Endodermal cell (in vitro differentiated cells): ENCODE measurements around the gene GNB2. TPM values are rescaled to one million over a fixed set of nuclear protein-coding genes. Genes with fewer than 3 reads are reported as not detected.
"Not testable (repeated sequence)": the region's sequence is repeated elsewhere in the genome, so short reads cannot be mapped to it uniquely, and the experiment has no call there.

ENCODE experiments used
- DNase-seq: peaks from one replicate; pipeline ENCODE4 v3.0.0-alpha.2; 2017
- H3K27ac ChIP-seq: 2 replicates; pipeline ENCODE4 v1.5.1; 2013; ENCODE audit warnings: mild to moderate bottlenecking, low read depth, low read length, moderate library complexity
- H3K27me3 ChIP-seq: 2 replicates; pipeline ENCODE4 v1.6.1; 2013; ENCODE audit warnings: mild to moderate bottlenecking, low read length, moderate library complexity; ENCODE audit not compliant: insufficient read depth, control insufficient read depth, poor library complexity, severe bottlenecking
- H3K36me3 ChIP-seq: 2 replicates; pipeline ENCODE4 v1.7.0; 2013; ENCODE audit warnings: mild to moderate bottlenecking, low read length, moderate library complexity; ENCODE audit not compliant: control insufficient read depth, insufficient read depth
- H3K4me1 ChIP-seq: one replicate; pipeline ENCODE4 v1.7.0; 2013; ENCODE audit warnings: low read length; ENCODE audit not compliant: control insufficient read depth, insufficient read depth
- H3K4me3 ChIP-seq: 2 replicates; pipeline ENCODE4 v1.5.1; 2013; ENCODE audit warnings: mild to moderate bottlenecking, low read length, moderate library complexity
- H3K9ac ChIP-seq: 2 replicates; pipeline ENCODE4 v1.6.1; 2013; ENCODE audit warnings: mild to moderate bottlenecking, low read length, moderate library complexity; ENCODE audit not compliant: poor library complexity, severe bottlenecking; ENCODE audit errors: extremely low read depth
- H3K9me3 ChIP-seq: 2 replicates; pipeline ENCODE4 v1.6.1; 2013; ENCODE audit warnings: mild to moderate bottlenecking, low read length, moderate library complexity; ENCODE audit not compliant: control insufficient read depth
- H3K27ac Mint-ChIP-seq: 2 replicates; pipeline ENCODE4 v1.8.0; 2020; ENCODE audit warnings: mixed read lengths
- H3K27me3 Mint-ChIP-seq: 2 replicates; pipeline ENCODE4 v1.8.0; 2021; ENCODE audit warnings: mild to moderate bottlenecking, mixed read lengths; ENCODE audit not compliant: insufficient read depth
- H3K36me3 Mint-ChIP-seq: 2 replicates; pipeline ENCODE4 v1.8.0; 2020; ENCODE audit warnings: low read depth, mixed read lengths
- H3K4me1 Mint-ChIP-seq: 2 replicates; pipeline ENCODE4 v1.8.0; 2020; ENCODE audit warnings: mixed read lengths
- H3K4me3 Mint-ChIP-seq: 2 replicates; pipeline ENCODE4 v1.8.0; 2020; ENCODE audit warnings: mild to moderate bottlenecking, moderate library complexity, mixed read lengths
- H3K9me3 Mint-ChIP-seq: 2 replicates; pipeline ENCODE4 v1.8.0; 2020; ENCODE audit warnings: mild to moderate bottlenecking, mixed read lengths
- CTCF ChIP-seq: fragments of 200-600 bp; sonication (generic); conservative IDR thresholded peaks from 2 replicates; pipeline ENCODE4 v1.5.0; 2021; ENCODE audit warnings: antibody characterized with exemption, mild to moderate bottlenecking
- WGBS, 2 experiments: methylation state at CpG; one replicate each; pipeline versions ENCODE4 v1.1.5 to v1.1.7; 2013; ENCODE audit warnings: missing lambda C conversion rate in 2 of 2, mixed read lengths in 1 of 2; ENCODE audit not compliant: insufficient coverage in 1 of 2, insufficient read length in 1 of 2; 5-methylcytosine and 5-hydroxymethylcytosine counted together
- total RNA-seq, 2 donors: library from RNA; stranded (reverse); fragmentation: NEBNext Ultra II Directional in 1 of 2; extraction: Animal tissue kit (Norgen Biotek cat#: 25700) in 1 of 2; gene quantifications; 2 replicates in 1 of 2; 3 replicates in 1 of 2; pipeline ENCODE4 v1.2.1, GENCODE V29; 2021

GNB2 gene
- total RNA-seq, 2 donors from 2014 or later = 197 to 230 TPM

GRCh38 chr7:100722480-100723212 lies 49.1 kb downstream of the GNB2 start:
- Histone ChIP-seq H3K9ac (no peak overlapping the region), H3K27me3 (peaks cover 48% of the 10 kb centered on the region), H3K27ac (no peak overlapping the region), H3K9me3 (peaks cover 10% of the 10 kb centered on the region), H3K4me1 (no peaks in the 10 kb centered on the region), H3K36me3 (no peaks in the 10 kb centered on the region), H3K4me3 (no peak overlapping the region)
- H3K4me3 Mint-ChIP-seq = no peak overlapping the region
- H3K4me1 Mint-ChIP-seq = peaks cover 5% of the 10 kb centered on the region
- DNase-seq = no peak
- TF ChIP-seq CTCF = no peak
- no peak overlapping the region for H3K27ac Mint-ChIP-seq
- H3K36me3 Mint-ChIP-seq = peaks cover 5% of the 10 kb centered on the region
- H3K9me3 Mint-ChIP-seq = peaks cover 24% of the 10 kb centered on the region
- H3K27me3 Mint-ChIP-seq = peaks cover 73% of the 10 kb centered on the region
- WGBS, 2 experiments = 85 to 88% methylated on average over 5 to 17 of the region's 17 CpGs

DNA sequence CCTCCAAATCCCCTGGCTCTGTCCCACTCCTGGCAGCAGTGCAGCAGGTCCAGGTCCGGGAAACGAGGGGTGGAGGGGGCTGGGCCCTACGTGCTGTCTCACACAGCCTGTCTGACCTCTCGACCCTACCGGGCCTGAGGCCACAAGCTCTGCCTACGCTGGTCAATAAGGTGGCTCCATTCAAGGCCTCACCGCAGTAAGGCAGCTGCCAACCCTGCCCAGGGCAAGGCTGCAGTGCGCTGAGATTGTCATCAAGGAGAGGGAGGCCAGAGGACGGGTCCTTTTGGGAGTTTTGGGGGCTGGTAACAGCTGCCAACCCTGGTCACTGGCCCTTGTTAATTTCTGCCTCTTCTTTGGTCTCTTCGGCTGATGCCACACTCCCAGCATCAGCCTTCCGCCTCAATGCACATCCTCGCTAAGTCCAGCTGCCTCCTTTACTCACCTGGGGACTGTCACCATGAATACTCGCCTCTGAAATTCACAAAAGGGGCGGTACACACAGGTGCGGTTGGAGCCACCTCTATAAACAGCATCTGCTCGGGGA lies 50.3 kb downstream of the GNB2 start:
- no peak for DNase-seq
- Mint-ChIP-seq H3K27me3 (peaks cover 65% of the 10 kb centered on the region), H3K4me3 (no peak overlapping the region), H3K9me3 (peaks cover 13% of the 10 kb centered on the region), H3K36me3 (no peaks in the 10 kb centered on the region), H3K4me1 (peaks cover 5% of the 10 kb centered on the region), H3K27ac (no peak overlapping the region)
- H3K4me3 ChIP-seq = no peak overlapping the region
- H3K27ac ChIP-seq = no peak overlapping the region
- WGBS, 2 experiments = 81 to 87% methylated on average over 9 to 16 of the region's 16 CpGs
- peaks cover 48% of the 10 kb centered on the region for H3K27me3 ChIP-seq
- no peaks in the 10 kb centered on the region for H3K4me1 ChIP-seq
- no peak for TF ChIP-seq CTCF
- no peak overlapping the region for H3K9ac ChIP-seq
- no peaks in the 10 kb centered on the region for H3K36me3 ChIP-seq
- peaks cover 4% of the 10 kb centered on the region for H3K9me3 ChIP-seq

DNA sequence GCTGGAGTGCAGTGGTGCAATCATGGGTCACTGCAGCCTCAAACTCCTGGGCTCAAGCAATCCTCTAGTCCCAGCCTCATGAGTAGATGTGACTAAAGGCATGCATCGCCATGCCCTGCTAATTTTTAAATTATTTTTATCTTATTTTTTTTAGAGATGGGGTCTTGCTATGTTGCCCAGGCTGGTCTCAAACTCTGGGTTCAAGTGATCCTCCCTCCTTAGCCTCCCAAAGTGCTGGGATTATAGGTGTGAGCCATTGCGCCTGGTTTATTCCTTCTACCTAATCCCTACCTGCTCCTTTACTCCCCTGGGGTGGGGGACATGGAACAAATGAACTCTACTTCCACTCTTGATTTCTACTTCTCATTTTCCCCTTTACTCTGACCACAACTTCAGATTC lies 50.8 kb downstream of the GNB2 start:
- H3K4me3 Mint-ChIP-seq, H3K27ac ChIP-seq, H3K4me1 ChIP-seq, DNase-seq, H3K27ac Mint-ChIP-seq, H3K36me3 Mint-ChIP-seq, H3K4me1 Mint-ChIP-seq, H3K4me3 ChIP-seq, H3K9me3 Mint-ChIP-seq, H3K36me3 ChIP-seq, H3K9ac ChIP-seq, H3K9me3 ChIP-seq: not testable (repeated sequence)
- peaks cover 60% of the 10 kb centered on the region for H3K27me3 Mint-ChIP-seq
- 86 to 100% methylated on average over 1 of the region's 2 CpGs for WGBS, 2 experiments
- peaks cover 46% of the 10 kb centered on the region for H3K27me3 ChIP-seq
